ENCODE results near the gene PHF20.
"Not testable (repeated sequence)": the region's sequence is repeated elsewhere in the genome, so short reads cannot be mapped to it uniquely, and the experiment has no call there.

The PHF20 gene

DNA sequence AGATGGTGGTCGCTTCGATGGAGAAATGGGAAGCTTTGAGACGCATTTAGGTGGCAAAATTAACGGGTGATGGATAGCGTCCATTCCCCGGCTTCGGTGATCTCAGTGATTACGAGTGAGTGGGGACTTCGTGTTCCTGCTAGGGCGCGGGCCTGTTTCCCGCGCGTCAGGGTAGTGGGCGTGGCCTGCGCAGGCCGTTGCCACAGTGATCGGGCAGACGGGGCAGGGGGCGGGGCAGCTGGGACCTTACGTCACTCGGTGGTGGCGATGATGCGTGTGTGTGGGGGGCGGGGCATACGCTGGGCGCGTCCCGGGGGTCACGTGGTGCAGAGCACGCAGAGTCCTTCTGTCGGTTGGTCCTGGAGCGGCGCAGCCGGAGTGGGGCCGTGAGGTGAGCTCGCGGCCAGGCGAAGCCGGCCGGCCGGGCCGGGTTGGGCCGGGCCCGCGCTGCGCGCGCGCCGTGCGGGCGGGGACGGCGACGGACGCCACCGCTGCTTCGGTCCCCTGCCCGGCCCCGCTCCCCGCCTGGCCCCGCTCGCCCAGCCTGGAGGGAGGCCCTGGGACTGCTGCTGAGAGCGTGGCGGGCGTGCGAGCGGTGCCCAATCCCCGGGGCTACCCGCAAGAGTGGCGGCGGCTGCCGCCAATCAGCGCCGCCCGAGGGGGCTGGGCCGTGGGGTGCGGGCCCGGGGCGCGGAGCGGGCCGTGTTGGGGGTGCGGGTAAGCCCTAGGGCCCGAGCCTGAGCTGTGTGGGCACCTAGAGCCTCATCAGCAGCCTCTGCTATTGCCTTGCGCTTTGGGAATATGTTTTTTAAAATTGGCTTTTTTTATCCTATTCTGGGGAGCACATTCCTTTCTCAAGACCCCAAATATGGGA is at the start of gene PHF20:
Gene PHF20, plus strand, starts transcription at position 327 of the 874 bp plus-strand sequence. CDS start 29,508 bp downstream, outside the sequence.
- in situ Hi-C loops (cut with MboI; ENCODE audit: low sequenced_read_pairs): no loop called here

DNA sequence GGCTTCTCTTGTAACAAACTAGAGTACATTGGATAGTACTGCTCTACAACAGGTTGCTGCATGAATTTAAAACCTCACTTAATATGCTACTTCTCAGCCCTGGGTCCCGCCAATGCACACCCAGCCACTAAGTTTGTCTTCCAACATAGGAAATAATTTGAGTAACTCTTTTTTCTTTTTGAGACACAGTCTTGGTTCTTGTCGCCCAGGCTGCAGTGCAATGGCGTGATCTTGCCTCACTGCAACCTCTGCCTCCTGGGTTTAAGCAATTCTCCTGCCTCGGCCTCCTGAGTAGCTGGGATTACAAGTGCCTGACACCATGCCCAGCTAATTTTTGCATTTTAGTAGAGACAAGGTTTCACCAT is 48.6 kb upstream of the PHF20 start:
- in situ Hi-C loops (cut with MboI; ENCODE audit: low sequenced_read_pairs): not testable (repeated sequence)

DNA sequence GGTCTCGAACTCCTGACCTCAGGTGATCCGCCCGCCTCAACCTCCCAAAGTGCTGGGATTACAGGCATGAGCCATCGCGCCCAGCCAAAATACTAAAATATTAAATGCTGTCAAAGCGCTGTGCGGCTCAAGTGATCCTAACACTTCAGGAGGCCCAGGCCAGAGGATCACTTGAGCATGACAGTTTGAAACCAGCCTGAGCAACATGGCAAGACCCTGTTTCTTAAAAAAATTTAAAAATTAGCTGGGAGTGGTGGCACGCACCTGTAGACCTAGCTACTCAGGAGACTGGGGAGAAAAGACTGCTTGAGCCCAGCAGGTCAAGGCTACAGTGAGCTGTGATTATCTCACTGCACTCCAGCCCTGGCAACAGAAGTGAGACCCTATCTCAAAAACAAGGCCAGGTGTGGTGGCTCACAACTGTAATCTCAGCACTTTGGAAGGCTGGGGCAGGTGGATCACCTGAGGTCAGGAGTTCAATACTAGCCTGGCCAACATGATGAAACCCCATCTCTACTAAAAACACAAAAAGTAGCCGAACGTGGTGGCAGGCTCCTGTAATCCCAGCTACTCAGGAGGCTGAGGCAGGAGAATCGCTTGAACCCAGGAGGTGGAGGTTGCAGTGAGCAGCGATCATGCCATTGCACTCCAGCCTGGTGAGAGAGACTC is 48.0 kb upstream of the PHF20 start:
- in situ Hi-C loops (cut with MboI; ENCODE audit: low sequenced_read_pairs): not testable (repeated sequence)

DNA sequence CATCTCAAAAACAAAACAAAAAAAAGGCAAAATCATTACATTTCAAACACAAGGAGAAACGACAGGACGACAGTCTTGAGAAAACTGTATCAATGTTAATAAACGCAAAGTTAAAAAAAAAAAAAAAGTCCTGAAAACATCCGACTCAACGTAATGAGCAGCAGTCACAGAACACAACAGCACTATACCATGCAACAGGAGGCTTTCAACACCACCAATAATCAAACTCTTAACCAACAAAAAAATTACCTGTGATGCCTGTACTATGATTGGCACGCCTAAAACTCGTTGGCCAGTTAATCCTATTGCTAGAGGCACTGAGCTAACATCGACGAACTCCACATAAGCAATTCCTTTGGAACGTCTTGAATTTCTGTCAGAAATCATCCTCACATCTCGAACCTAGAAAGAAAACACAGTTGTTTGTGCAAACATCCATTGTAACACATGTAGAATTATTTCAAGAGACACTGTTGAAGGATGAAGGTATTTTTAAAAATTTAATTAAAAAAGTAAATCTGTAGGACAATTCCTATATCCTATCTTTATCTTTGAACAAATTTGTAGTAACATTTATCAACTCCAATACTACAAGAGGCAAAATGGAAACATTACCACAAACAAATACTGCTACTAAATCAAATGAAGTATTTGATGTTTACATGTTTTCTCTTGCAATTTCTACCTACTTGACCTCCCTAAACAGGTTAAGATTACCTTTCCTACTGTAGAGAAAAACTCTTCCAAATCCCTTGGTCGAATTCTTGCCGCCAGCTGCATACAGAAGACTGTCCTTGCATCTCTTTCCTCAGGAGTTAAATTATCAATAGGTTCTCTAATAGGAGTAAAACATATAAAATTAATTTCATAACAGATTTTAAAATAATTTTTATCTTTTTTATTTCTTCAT is 47.2 kb upstream of the PHF20 start:
- in situ Hi-C loops (cut with MboI; ENCODE audit: low sequenced_read_pairs): no loop called here

DNA sequence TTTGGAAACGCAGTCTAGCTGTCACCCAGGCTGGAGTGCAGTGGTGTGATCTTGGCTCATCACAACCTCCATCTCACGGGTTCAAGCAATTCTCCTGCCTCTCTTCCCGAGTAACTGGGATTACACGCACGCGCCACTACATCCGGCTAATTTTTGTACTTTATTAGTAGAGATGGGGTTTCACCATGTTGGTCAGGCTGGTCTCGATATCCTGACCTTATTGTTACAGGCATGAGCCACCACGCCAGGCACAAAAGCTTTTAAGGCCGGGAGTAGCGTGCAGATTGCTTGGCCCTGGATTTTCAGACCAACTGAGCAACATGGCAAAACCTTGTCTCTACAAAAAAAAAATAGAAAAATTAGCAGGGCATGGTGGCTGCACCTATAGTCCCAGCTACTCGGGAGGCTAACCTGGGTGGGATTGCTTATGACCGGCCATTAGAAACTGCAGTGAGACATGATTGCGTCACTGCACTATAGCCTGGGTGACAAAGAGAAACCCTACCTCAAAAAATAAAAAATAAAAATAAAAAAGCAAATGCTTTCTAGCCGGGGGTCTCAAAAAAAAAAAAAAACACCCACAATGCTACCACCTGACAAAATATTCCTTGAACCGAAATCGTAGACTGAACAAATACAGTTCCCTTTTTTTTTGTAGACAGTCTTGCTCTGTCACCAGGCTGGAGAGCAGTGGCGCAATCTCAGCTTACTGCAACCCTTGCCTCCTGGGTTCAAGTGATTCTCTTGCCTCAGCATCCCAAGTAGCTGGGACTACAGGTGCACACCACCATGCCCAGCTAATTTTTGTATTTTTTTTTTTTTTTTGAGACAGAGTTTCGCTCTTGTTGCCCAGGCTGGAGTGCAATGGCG is 44.7 kb upstream of the PHF20 start:
- in situ Hi-C loops (cut with MboI; ENCODE audit: low sequenced_read_pairs): no loop called here

DNA sequence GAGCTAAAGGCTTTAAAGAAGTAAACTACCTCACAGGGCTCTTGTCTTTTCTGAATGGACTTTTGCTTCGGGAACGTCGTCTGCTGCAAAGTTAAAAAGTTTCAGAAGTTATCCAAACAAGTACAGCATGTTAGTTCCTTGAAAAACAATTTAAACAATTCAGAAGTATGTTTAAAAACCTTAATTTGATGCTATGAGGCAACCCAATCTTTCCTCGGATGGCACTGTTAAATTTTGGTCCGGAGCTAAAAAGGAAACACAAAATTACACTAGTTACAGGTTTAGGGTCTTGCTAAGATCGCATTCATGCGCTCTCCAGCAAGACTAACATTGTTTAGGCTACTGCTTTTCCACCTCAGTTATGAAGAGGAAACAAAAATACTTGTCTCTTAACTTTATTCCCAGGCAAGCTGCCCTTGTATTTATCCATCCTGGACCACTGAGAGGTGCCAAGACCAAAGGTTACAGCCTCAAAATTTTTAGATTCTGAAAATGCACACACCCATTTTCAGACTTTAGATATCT is 42.5 kb upstream of the PHF20 start:
- in situ Hi-C loops (cut with MboI; ENCODE audit: low sequenced_read_pairs): no loop called here

DNA sequence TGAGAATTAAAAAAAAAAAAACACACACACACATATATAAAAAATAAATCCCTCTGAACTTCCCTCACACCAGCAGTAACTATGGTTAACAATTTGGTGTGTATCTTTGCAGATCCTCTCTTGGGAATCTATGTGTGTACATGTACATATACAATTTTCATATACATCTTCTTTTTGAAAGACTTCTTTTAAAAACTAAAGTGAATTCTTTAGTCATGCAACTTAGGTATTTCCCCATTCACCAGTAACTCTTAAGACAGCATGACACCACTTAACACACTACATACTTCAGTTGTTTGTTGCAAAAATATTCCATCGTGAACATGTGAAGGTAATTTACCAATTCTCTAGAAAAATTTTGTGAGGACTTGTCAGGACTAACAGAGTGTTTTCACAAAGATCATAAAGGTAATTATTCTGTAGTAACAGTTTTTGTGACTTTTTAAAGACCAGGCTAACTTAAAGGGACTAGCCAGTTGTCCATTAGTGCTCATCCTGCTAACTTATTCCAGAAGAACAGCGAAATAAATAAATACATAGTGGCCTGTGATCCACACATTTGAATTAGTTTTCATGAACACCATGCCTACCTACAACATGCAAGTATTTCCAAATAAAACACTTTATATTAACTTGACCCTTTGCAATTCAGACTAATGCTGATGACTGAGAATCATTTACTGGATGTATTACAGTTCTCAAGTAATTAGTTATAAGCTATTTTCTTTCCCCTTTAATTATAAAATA is 41.8 kb upstream of the PHF20 start:
- in situ Hi-C loops (cut with MboI; ENCODE audit: low sequenced_read_pairs): no loop called here

DNA sequence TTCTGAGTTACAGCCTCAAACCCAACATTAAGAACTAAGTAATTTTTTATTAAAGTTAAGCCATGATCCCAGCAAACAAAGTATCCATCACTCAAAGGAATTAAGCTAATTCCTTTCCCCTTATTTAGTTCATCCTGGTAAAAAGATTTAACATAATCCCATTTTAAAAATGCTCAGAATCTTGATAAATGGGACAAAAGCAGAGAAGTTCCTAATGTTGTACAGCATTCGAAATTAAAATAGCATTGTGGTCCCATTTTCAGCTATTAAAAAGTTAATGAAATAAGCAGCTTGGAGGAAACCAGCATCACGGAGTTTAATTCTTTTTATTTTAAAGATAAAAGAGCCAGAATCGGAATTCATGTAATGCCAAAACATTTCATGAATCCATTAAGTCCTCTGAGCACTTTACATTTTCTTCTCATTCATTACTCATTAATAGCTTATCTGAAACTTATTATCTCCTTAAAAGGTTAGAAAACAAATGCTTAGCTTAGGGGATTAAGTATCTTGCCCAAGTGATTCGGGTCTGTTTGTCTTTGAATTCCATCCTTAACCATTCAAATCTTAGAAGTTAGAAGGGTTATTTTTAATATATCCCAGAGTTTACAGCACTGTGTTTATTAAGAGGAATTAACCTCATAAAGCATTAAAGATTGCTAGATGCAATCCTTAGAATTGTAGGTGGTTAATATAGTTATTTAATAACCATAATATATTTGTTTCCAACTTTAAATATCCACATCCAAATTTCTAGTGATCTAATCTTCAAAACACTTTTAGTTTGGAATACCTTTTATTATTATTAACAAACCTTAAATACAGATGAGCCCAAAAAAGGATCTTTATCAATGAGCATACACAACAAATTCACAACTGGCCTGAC is 41.0 kb upstream of the PHF20 start:
- in situ Hi-C loops (cut with MboI; ENCODE audit: low sequenced_read_pairs): no loop called here

DNA sequence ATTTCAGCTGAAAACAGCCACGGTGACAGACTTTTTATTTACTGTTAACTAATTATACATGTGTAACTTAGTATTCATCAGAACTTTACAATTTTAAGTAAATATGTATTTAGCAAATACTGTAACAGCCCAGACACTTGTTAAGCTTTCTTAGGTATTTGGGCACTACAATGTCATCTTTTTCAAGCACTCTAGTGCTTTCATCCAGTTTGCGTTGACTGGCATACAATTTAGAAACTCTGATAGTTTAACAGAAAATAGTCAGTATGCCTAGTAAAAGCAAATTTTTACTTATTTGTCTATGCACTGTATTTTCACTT is 40.4 kb upstream of the PHF20 start:
- in situ Hi-C loops (cut with MboI; ENCODE audit: low sequenced_read_pairs): no loop called here

DNA sequence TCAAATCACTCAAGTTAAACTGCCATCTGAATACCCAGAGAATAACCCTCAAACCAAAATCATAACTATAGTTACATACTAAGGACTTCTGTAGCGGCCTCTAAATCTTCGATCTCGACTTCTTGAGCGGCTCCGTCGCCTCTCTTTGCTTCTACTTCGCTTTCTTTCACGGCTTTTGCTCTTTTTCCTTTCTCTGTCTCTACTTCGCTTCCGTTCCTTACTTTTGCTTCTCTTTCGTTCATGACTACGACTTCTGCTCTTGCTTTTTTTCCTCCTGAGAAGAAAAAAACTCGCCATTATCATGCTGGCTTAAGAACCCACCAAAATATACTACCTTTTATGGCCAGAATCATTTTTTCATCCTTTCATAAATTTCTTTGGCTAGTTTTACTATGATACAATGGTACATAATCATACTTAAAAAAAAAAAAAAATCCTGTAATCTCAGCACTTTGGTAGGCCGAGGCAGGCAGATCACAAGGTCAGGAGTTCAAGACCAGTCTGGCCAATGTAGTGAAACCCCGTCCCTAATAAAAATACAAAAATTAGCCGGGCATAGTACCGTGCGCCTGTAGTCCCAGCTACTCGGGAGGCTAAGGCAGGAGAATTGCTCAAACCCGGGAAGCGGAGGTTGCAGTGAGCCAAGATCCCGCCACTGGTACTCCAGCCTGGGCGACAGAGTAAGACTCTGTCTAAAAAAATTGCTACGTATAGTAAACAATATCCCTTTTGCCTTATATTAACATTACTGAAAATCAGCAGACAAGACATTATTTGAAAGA is 39.8 kb upstream of the PHF20 start:
- in situ Hi-C loops (cut with MboI; ENCODE audit: low sequenced_read_pairs): no loop called here

DNA sequence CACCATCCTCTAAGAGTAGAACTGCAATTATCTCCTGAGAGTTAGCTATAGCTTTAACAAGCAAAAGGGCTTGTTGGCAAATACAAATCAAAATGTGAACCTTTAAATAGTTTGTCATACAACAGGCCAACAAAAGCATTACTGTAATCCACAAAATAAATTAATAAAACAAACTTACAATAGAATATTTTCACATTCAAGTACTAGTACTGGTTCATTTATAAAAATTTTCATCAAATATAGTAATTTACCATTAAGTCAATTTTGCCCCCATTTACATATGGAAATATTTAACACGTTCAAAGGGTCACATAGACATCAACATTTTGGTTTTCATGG is 39.2 kb upstream of the PHF20 start:
- in situ Hi-C loops (cut with MboI; ENCODE audit: low sequenced_read_pairs): no loop called here

DNA sequence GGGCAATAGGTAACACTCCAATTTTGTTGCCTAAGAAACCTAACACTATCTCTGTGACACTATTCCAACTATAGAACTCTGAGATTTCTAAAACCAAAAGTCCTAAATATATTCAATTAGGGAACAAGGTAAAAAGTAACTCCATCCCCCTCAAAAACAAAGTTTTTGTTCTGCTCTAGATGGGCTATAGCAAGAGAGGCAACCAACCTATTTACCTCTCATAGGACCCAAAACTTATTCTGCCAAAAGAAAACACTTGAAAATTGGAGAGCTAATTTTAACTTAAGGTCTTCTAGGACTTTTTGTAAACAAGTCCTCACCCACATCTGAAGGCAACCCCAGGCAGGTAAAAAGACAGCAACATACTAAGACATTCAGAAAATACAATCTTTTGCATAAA is 37.4 kb upstream of the PHF20 start:
- in situ Hi-C loops (cut with MboI; ENCODE audit: low sequenced_read_pairs): no loop called here

DNA sequence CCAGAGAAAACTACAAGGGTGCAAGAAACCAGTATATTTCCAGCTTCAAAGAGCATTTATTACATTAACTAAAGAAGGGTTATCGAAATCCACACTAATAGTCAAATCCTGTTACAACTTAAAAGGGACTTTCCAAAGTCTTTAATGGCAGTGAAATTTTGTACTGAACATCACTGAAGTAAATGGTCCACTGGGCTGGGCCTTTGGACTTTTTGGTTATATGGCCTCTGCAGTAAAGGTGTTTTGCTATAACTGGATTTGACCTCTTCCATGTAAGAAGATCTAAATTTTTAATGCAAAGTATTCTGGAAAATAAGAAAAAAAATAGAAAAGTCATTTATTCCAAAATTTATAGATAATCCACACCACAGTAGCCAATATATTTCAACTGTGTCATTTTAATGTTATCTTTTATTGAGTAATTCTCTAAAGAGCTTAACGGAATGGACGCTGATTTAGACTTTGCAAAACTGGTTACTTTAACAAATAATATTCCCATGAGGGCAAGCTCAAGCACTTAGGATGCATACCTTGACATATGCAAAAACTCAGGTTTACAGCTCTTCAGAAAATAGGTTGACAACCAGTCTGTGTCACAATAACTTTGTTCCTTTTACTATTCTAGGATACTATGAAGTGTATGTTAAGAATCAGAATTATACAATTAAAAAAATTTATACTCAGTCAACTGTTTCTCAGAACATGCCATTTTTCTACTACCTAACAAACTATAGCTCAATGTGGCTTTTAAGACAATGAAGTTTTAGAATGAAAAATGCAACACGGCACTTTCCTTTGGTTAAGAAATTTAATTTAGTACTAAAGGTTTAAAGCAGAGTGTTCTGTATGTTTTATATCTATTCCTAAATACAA is 36.8 kb upstream of the PHF20 start:
- in situ Hi-C loops (cut with MboI; ENCODE audit: low sequenced_read_pairs): no loop called here

DNA sequence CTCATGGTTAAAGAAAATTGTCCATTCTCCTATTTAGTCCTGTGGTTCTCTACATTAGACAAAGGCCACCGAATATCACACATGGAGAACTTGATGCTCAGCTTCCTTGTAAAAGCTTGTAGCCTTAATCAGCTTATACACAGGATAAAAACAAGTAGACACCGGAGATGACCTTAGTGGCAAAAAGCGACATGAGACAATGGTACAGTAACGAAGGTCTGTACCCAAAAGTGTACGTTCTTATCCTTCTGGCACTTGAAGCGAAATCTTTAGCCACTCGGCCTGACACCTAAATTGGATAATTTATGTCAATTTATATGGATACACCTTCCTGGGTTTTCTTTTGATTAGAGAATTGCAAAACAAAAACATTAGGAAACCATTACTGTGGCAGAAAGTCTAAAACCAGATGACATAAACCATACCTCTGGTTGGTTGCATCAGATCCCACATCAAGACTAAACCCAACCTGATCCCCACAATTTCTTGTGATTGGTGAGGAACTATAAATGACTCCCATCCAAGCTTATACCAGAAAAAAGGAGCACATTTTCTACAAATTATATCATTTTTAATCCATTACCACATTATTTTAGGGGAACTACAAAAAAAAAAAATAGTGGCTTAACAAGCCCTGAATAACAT is 35.9 kb upstream of the PHF20 start:
- in situ Hi-C loops (cut with MboI; ENCODE audit: low sequenced_read_pairs): no loop called here

DNA sequence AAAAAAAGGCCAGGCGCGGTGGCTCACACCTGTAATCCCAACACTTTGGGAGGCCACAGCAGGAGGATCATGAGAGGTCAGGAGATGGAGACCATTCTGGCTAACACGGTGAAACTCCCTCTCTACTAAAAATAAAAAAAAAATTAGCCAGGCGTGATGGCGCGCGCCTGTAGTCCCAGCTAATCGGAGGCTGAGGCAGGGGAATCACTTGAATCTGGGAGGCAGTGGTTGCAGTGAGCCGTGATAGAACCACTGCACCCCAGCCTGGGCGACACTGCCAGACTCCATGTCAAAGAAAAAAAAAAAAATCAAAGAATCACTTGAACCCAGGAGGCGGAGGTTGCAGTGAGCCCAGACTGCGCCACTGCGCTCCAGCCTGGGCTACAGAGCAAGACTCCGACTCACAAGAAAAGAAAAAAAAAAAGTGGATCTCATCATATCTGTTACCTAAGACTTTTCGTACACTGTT is 33.9 kb upstream of the PHF20 start:
- in situ Hi-C loops (cut with MboI; ENCODE audit: low sequenced_read_pairs): no loop called here

DNA sequence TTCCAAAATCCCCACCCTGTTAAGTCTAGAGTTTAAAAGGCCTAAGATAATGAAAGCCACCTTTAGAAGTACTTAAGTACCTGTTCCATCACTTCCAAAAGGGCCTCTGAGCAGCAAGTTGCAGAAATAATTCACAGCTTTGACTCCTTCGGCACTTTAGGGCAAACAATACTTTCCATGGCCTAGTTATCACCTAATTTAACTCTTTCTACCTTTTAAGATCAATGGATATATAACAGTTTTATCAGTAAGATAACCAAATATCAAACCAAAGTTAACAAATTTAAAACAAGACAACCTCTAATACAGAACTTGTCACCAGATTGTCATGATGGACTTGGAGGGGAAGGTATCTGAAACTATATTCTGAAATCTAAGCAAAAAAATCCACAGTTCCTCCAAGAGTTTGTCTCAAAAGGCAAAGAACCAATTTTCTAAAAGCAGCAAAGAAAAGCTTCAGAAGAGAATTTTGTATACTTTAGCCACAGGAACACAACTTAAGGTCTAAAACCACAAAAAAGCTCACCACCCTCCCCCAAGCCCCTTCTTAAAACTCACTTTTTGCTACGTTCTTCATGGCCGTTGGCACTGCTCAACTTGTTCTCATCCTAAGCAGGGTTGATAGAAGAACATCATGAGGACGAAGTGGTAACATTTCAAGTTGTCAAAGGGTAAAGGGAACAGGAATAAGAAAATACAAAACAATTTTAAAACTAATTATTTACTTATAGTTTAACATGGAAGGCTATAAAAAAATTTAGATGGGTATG is 33.2 kb upstream of the PHF20 start:
- in situ Hi-C loops (cut with MboI; ENCODE audit: low sequenced_read_pairs): no loop called here

All from hTERT RPE-1 (cell line).